GM19035 (cell line): ENCODE measurements around the gene SCNN1B.
"Not testable (repeated sequence)": the region's sequence is repeated elsewhere in the genome, so short reads cannot be mapped to it uniquely, and the experiment has no call there.

ENCODE experiments used
- ATAC-seq: cut with Tn5 transposase; IDR thresholded peaks from one replicate; pipeline ENCODE4 v1.9.1; 2021; ENCODE audit not compliant: unreplicated experiment

SCNN1B gene

GRCh38 chr16:23288726-23289512 is 13.2 kb upstream of the SCNN1B start:
- no peak for ATAC-seq

DNA sequence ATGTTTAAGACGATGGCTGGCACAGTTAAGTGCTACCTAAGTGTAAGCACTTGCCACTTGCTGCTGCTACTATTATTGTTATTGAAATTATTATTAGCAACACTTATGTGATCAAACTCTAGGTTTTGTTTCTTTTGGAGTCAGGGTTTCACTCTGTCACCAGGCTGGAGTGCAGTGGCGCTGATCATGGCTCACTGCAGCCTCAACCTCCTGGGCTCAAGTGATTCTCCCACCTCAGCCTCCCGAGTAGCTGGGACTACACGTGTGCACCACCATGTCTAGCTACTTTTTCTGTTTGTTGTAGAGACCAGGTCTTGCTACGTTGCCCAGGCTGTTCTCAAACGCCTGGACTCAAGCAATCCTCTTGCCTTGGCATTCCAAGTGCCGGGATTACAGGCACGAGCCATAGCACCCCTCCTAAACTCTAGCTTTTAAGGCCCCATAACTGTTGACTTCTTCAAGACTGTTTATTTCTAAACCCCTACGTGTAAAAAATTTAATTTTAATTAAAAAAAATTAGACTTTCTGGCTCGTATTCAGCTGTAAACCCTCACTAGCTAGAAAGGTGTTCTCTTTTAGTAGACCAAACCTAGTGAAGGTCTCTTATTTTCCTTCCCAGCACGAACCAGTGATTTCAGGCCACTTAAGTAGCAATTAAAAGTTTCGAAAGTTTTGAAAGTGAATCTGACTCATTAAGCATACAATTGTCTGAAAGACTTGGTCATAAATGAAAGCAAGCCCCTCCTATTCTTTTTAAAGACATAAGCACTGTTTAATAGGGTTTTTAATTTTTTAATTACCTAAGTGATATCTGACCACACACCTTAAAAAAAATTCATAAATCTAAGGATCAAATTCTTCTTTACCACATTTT is 11.7 kb upstream of the SCNN1B start:
- ATAC-seq = no peak

GRCh38 chr16:23293016-23293415 is 9.1 kb upstream of the SCNN1B start:
- no peak for ATAC-seq

- no peak for ATAC-seq
Measured at GRCh38 chr16:23294260-23294659, 7.8 kb upstream of the SCNN1B start.

DNA sequence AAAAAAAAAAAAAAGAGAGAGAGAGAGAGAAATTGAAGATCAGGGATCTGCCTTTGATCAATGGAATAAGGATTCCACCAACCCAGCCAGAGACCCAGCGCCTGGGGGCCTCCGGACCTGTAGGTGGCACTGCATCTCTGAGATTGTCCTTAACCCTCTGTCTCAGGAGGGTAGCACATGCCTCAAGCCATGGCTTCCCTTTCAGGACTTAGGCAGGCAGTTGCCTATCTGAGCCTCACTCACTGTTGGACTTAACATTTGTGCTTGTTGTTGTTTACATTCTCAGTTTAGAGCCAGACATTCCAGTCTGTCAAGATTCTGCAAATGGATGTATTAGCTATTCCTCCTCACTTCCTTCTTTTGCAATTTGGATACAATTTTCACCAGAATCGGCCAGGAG is 5.1 kb upstream of the SCNN1B start:
- no peak for ATAC-seq

DNA sequence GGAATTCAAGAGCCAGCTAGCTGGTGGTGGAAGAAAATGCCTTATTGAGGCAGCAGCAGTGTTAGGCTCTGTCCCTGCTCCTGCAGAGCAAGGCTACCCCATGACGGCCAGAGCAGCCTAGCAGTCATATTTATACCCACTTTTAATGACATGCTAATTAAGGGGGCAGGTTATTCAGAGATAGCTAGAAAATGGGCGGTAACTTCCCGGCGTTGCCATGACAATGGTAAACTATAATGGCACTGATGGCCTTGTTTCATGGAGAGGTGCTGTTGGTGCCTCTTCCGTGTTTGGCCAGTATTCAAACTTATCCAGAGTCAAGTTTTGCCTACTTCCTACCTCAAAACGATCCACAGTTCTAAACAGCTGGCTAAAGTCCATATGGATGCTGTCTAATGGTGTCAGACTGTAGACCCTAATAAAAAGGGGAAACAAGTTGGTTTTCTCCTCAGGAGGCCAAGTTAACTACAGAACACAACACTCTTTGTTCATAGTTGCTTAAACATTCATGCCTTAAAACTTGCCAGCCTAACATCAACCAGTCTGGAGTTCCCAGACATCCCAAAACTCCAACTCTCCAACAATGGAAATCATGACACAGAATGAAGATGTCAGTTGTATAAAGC is 3.7 kb upstream of the SCNN1B start:
- ATAC-seq = no peak

GRCh38 chr16:23299815-23300214 is 2.3 kb upstream of the SCNN1B start:
- not testable (repeated sequence) for ATAC-seq

- ATAC-seq = no peak
Measured at GRCh38 chr16:23301251-23302044, 654 bp upstream of the SCNN1B start.

DNA sequence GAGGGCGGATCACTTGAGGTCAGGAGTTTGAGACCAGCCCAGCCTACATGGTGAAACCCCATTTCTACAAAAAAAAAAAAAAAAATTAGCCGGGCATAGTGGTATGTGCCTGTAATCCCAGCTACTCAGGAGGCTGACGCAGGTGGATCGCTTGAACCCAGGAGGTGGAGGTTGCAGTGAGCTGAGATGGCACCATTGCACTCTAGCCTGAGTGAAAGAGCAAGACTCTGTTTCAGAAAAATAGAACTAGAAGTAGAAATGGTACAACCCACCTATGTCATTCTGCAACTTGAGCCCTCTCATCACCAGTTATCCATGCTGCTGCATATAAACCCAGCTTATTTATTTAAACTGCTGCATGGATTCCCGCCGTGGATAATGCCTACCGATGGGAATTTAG is 1.6 kb downstream of the SCNN1B start:
- ATAC-seq = no peak

DNA sequence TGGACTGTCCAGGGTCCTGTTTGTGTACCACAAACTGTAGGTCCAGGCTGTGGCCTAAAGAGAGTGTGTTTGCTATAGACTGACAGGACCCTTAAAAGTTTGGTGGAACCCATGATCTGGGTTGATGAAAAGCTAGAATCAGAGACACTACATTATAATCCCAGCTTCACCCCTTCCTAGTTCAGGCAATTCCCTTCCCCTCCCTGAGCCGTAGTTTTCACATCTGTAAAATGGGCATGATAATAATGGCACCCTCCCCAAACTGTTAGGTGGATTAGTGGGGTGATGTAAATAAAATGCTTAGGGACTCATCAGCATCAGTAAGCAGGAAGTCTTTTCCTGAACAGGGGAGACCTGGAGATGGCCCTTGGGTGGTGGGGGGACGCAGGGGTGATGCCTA is 2.5 kb downstream of the SCNN1B start:
- no peak for ATAC-seq

GRCh38 chr16:23306199-23307100 is 4.3 kb downstream of the SCNN1B start:
- ATAC-seq = no peak

DNA sequence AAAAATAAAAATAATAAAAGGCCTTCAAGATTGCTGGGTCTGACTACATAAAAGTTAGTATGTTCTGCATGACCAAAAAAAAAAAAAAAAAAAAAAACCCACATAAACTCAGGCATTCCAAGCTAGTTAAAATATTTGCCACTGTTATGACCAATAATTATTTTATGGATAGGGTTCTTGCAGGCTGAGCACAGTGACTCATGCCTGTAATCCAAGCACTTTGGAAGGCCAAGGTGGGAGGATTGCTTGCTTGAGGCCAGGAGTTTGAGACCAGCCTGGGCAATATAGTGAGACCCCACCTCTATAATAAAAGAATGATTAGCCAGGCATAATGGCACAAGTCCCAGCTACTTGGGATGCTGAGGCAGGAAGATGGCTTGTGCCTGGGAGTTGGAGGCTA is 8.1 kb downstream of the SCNN1B start:
- ATAC-seq = no peak

- no peak for ATAC-seq
Measured at GRCh38 chr16:23310744-23311143, 8.6 kb downstream of the SCNN1B start.

- no peak for ATAC-seq
Measured at GRCh38 chr16:23316232-23316631, 14.1 kb downstream of the SCNN1B start.

- ATAC-seq = no peak
Measured at GRCh38 chr16:23316634-23317265, 14.6 kb downstream of the SCNN1B start.

DNA sequence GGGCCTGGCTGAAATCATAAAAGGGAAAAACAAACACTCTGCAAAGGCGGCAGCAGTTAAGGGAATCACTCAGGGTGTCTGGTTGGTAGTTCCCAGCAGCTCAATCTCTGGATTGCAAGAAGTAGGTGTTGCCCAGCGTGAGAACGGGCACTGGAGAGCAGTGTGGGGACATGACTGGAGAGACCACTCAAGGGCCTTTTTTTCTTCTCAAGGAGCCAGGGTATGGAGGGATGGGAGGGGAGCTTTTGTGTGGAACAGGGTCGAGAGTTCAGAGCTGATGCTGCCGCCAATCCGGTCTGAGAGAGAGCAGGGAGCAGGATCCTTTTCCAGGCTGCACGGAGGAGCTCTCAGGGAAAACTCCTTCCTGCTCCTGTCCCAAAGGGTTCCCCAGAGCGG is 15.2 kb downstream of the SCNN1B start:
- ATAC-seq = no peak

- no peak for ATAC-seq
Measured at GRCh38 chr16:23317751-23318150, 15.6 kb downstream of the SCNN1B start.

- no peak for ATAC-seq
Measured at GRCh38 chr16:23318639-23319038, 16.5 kb downstream of the SCNN1B start.

GRCh38 chr16:23319861-23320615 is 17.9 kb downstream of the SCNN1B start:
- no peak for ATAC-seq
